SHP77 treated with DMSO at 0.1 percent for 48 hours (cell line): Measurements from ENCODE around the gene KRT74.

Experiments used
- DNase-seq: peaks from one replicate; lab custom pipeline; 2025; lab: John Stamatoyannopoulos, UW

KRT74 gene

GRCh38 chr12:52573743-52574142, at the start of gene KRT74:
Gene KRT74 (minus strand): TSS chr12:52573843. CDS start chr12:52573777, 66 bp downstream.
- no peak for DNase-seq

- no peak for DNase-seq
Measured at GRCh38 chr12:52622349-52622748, 48.7 kb upstream of the KRT74 start.

- no peak for DNase-seq
Measured at GRCh38 chr12:52618866-52619265, 45.2 kb upstream of the KRT74 start.

- DNase-seq = no peak
Measured at GRCh38 chr12:52618216-52618615, 44.6 kb upstream of the KRT74 start, which contains the start of gene KRT73. Gene KRT73 (minus strand): TSS chr12:52618559. CDS start chr12:52618524, 35 bp downstream.

- DNase-seq = no peak
Measured at GRCh38 chr12:52617403-52617785, 43.8 kb upstream of the KRT74 start.

- DNase-seq = no peak
Measured at GRCh38 chr12:52616680-52617402, 43.2 kb upstream of the KRT74 start.

GRCh38 chr12:52615912-52616311, 42.3 kb upstream of the KRT74 start:
- DNase-seq = no peak

GRCh38 chr12:52615208-52615868, 41.7 kb upstream of the KRT74 start:
- DNase-seq = no peak

GRCh38 chr12:52614381-52615207, 41.0 kb upstream of the KRT74 start:
- no peak for DNase-seq

GRCh38 chr12:52613384-52614030, 39.9 kb upstream of the KRT74 start:
- DNase-seq = no peak

- DNase-seq = no peak
Measured at GRCh38 chr12:52612431-52613383, 39.1 kb upstream of the KRT74 start.

- DNase-seq = no peak
Measured at GRCh38 chr12:52611080-52611468, 37.4 kb upstream of the KRT74 start.

- DNase-seq = no peak
Measured at GRCh38 chr12:52608826-52609630, 35.4 kb upstream of the KRT74 start.

GRCh38 chr12:52608161-52608560, 34.5 kb upstream of the KRT74 start:
- no peak for DNase-seq

- DNase-seq = no peak
Measured at GRCh38 chr12:52607314-52607713, 33.7 kb upstream of the KRT74 start.

GRCh38 chr12:52606581-52607218, 33.1 kb upstream of the KRT74 start:
- DNase-seq = no peak

- no peak for DNase-seq
Measured at GRCh38 chr12:52606096-52606495, 32.5 kb upstream of the KRT74 start.

- DNase-seq = no peak
Measured at GRCh38 chr12:52605542-52605941, 31.9 kb upstream of the KRT74 start.

- DNase-seq = no peak
Measured at GRCh38 chr12:52604859-52605258, 31.2 kb upstream of the KRT74 start.

- DNase-seq = no peak
Measured at GRCh38 chr12:52603314-52603713, 29.7 kb upstream of the KRT74 start.
